HUES6 (cell line): ENCODE results near the gene RETREG2.
"Not testable (repeated sequence)": the region's sequence is repeated elsewhere in the genome, so short reads cannot be mapped to it uniquely, and the experiment has no call there.

Experiments used
- H3K27ac ChIP-seq: 2 replicates; pipeline ENCODE4 v1.7.0; 2013; ENCODE audit warnings: low read depth, mild to moderate bottlenecking, low read length, inconsistent platforms
- H3K27me3 ChIP-seq: 2 replicates; pipeline ENCODE4 v1.6.1; 2013; ENCODE audit warnings: low read length; ENCODE audit not compliant: control insufficient read depth, insufficient read depth
- H3K36me3 ChIP-seq: 2 replicates; pipeline ENCODE4 v1.6.1; 2013; ENCODE audit warnings: low read length; ENCODE audit not compliant: control insufficient read depth, insufficient read depth
- H3K4me1 ChIP-seq: 2 replicates; pipeline ENCODE4 v1.6.1; 2013; ENCODE audit warnings: low read length; ENCODE audit not compliant: control insufficient read depth, insufficient read depth
- H3K4me3 ChIP-seq: 2 replicates; pipeline ENCODE4 v1.5.1; 2013; ENCODE audit warnings: low read depth, low read length
- H3K9ac ChIP-seq: one replicate; pipeline ENCODE4 v1.6.1; 2013; ENCODE audit warnings: mild to moderate bottlenecking, low read length
- H3K9me3 ChIP-seq: 2 replicates; pipeline ENCODE4 v1.6.1; 2013; ENCODE audit warnings: low read depth, low read length; ENCODE audit not compliant: control insufficient read depth, insufficient read depth

Gene RETREG2

GRCh38 chr2:219199470-219200211 lies 21.6 kb downstream of the RETREG2 start:
- no peaks in the 10 kb centered on the region for H3K4me1 ChIP-seq
- H3K27me3 ChIP-seq, result no peaks in the 10 kb centered on the region
- no peak overlapping the region for H3K27ac ChIP-seq
- no peak overlapping the region for H3K9ac ChIP-seq
- H3K9me3 ChIP-seq, result 0 out of 2 replicates have a peak, but pooled peaks cover 2% of the 10 kb centered on the region
- no peak overlapping the region for H3K4me3 ChIP-seq
- no peaks in the 10 kb centered on the region for H3K36me3 ChIP-seq

DNA sequence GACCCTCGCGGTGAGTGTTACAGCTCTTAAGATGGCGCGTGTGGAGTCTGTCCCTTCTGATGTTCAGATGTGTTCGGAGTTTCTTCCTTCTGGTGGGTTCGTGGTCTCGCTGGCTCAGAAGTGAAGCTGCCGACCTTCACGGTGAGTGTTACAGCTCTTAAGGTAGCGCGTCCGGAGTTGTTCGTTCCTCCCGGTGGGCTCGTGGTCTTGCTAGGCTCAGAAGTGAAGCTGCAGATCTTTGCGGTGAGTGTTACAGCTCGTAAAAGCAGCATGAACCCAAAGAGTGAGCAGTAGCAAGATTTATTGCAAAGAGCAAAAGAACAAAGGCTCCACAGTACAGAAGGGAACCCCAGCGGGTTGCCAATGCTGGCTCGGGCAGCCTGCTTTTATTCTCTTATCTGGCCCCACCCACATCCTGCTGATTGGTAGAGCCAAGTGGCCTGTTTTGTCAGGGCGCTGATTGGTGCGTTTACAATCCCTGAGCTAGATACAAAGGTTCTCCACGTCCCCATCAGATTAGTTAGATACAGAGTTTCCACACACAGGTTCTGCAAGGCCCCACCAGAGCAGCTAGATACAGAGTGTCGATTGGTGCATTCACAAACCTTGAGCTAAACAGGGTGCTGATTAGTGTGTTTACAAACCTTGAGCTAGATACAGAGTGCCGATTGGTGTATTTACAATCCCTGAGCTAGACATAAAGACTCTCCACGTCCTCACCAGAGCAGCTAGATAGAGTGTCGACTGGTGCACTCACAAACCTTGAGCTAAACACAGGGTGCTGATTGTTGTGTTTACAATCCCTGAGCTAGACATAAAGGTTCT lies 22.6 kb downstream of the RETREG2 start:
- not testable (repeated sequence) for H3K9ac ChIP-seq, H3K4me3 ChIP-seq, H3K4me1 ChIP-seq, H3K36me3 ChIP-seq, H3K9me3 ChIP-seq, H3K27ac ChIP-seq, H3K27me3 ChIP-seq

DNA sequence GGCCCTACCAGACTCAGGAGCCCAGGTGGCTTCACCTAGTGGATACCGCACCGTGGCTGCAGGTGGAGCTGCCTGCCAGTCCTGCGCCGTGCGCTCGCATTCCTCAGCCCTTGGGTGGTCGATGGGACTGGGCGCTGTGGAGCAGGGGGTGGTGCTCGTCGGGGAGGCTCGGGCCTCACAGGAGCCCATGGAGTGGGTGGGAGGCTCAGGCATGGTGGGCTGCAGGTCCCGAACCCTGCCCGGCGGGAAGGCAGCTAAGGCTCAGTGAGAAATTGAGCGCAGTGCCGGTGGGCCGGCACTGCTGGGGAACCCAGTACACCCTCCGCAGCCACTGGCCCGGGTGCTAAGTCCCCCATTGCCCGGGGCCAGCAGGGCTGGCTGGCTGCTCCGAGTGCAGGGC lies 23.3 kb downstream of the RETREG2 start:
- not testable (repeated sequence) for H3K9ac ChIP-seq, H3K9me3 ChIP-seq, H3K4me3 ChIP-seq, H3K36me3 ChIP-seq, H3K4me1 ChIP-seq, H3K27ac ChIP-seq, H3K27me3 ChIP-seq

DNA sequence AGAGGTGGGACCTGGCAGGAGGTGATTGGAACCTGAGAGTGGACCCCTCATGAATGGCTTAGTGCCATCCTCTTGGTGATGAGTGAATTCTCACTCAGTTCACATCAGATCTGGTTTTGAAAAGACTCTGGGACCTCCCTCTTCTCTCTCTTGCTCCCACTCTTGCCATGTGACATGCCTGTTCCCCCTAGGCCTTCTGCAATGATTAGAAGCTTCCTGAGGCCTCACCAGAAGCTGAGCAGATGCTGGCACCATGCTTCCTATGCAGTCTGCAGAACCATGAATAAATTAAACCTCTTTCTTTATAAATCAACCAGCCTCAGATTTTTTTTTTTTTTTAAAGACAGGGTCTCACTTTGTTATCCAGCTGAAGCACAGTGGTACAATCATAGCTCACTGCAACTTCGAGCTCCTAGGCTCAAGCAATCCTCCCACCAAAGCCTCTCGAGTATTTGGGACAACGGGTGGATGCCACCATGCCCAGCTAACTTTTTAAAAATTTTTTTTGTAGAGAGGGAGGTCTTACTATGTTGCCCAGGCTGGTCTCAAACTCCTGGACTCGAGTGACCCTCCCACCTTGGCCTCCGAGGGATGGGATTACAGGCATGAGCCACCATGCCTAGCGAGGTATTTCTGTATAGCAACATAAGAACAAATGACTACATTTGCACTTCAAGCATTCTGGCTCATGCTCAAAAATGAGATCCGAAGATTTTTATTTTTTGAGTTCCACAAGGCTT lies 26.5 kb downstream of the RETREG2 start:
- Histone ChIP-seq H3K9me3 (0 out of 2 replicates have a peak, but pooled peaks cover 2% of the 10 kb centered on the region), H3K4me1 (peaks cover 8% of the 10 kb centered on the region), H3K9ac (no peak overlapping the region), H3K27ac (no peak overlapping the region), H3K27me3 (no peaks in the 10 kb centered on the region), H3K36me3 (peaks cover 21% of the 10 kb centered on the region), H3K4me3 (no peak overlapping the region)

DNA sequence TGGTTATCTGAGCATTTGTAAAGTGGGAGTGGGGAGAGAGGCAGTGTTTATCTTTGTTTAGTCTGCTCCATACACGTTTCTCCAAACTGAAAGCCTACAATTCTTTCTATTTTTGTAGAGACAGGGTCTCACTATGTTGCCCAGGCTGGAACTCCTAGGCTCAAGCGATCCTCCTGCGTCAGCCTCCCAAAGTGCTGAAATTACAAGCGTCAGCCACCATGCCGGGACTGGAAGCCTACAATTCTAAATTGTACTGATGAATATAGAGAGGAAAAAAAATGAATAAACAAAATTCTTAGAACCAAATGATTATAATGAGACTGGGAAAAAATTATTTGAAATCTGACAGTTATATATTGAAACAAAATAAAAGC lies 27.1 kb downstream of the RETREG2 start:
- Histone ChIP-seq H3K27me3 (no peaks in the 10 kb centered on the region), H3K9ac (no peak overlapping the region), H3K9me3 (0 out of 2 replicates have a peak, but pooled peaks cover 2% of the 10 kb centered on the region), H3K27ac (no peak overlapping the region), H3K4me3 (no peak overlapping the region), H3K4me1 (peaks cover 8% of the 10 kb centered on the region), H3K36me3 (peaks cover 27% of the 10 kb centered on the region)

- H3K27ac ChIP-seq, result no peak overlapping the region
- peak overlapping the region; percentile 78 for H3K4me3 ChIP-seq
- H3K9ac ChIP-seq, result peak overlapping the region; percentile 55
- H3K9me3 ChIP-seq, result 0 out of 2 replicates have a peak, but pooled peaks cover 2% of the 10 kb centered on the region
- peaks cover 8% of the 10 kb centered on the region for H3K4me1 ChIP-seq
- H3K36me3 ChIP-seq, result peaks cover 35% of the 10 kb centered on the region
- no peaks in the 10 kb centered on the region for H3K27me3 ChIP-seq
These were observed 27.9 kb downstream of the RETREG2 start for GRCh38 chr2:219205981-219206327.

DNA sequence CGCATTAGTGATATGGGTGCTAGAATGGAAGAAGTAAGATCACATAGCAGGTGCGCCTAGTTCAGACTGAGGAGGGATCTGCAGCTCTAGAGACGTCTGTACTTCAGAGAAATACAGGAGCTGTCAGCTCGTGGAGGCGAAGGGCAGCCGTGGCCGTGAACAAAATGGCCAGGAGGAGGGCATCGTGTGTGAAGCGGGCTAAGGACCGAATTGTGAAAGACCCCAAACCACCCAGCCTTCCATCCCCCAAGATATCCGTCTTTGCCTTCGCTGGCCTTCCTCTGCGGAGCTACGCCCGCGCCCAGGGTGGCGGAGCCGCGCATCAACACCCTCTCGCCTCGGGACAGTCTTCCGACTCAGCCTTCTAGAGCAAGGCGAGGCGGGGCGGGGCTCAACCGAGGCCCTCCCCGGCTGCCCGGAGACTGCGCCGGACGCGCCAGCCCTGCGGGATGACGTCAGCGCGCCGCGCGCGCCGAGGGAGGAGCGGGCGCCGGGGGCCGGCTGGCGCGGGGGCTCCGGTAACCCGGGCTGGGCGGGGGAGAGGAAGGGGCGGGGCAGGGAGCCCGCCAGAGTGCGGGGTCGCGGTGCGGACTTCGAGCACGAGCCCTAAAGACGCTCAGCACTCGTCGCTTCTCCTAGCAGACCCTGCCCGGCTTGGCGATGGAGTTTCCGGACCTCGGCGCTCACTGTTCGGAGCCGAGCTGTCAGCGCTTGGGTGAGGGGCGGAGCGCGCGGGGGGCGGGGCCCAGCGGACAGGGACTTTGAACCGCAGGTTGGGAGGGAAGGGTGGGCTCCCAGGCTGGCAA lies 28.5 kb downstream of the RETREG2 start, which contains the start of gene ZFAND2B:
Gene ZFAND2B, plus strand, starts transcription at position 455 of the 806 bp plus-strand sequence. Its CDS starts 206 bp downstream, at position 661.
- Histone ChIP-seq H3K27ac (no peak within 1 kb of the TSS), H3K4me3 (peak within 1 kb of the TSS; percentile 78), H3K9ac (peak within 1 kb of the TSS; percentile 55), H3K4me1 (peaks cover 8% of the 10 kb centered on the region), H3K27me3 (no peaks in the 10 kb centered on the region), H3K36me3 (peaks cover 38% of the 10 kb centered on the region), H3K9me3 (0 out of 2 replicates have a peak, but pooled peaks cover 2% of the 10 kb centered on the region)

DNA sequence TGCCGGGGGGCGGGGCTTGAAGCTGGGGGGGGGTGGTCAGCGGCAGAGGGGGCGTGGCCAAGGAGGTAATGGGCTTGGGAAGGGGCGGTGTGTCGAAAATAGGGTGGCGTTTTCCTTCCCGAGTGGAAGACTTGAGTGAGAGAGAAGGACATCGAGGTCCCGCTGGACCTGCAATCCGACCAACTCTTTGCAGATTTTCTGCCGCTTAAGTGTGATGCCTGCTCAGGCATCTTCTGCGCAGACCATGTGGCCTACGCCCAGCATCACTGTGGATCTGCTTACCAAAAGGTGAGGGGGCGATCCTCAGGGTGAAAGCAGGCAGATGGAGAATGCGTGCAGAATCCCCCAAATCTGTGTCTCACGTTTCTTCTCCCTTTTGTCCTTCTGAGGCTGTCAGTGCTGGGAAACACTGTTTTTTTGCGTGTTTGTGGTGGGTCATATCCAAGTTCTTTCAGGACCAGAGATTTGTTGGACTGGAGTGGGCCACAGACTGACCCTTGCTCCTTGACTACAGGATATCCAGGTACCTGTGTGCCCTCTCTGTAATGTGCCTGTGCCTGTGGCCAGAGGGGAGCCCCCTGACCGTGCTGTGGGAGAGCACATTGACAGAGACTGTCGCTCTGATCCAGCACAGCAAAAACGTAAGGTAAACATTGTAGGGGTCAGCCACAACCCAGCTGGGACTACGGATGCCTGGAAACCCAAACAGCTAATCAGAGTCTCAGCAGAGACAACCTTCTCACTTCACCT lies 29.2 kb downstream of the RETREG2 start:
- Histone ChIP-seq H3K9ac (peak overlapping the region; percentile 28), H3K36me3 (peaks cover 41% of the 10 kb centered on the region), H3K4me3 (peak overlapping the region; percentile 78), H3K27ac (no peak overlapping the region), H3K4me1 (peaks cover 8% of the 10 kb centered on the region), H3K9me3 (0 out of 2 replicates have a peak, but pooled peaks cover 2% of the 10 kb centered on the region), H3K27me3 (no peaks in the 10 kb centered on the region)

GRCh38 chr2:219207884-219208740 lies 30.0 kb downstream of the RETREG2 start:
- H3K4me3 ChIP-seq, result no peak overlapping the region
- 0 out of 2 replicates have a peak, but pooled peaks cover 2% of the 10 kb centered on the region for H3K9me3 ChIP-seq
- H3K27me3 ChIP-seq, result no peaks in the 10 kb centered on the region
- peaks cover 49% of the 10 kb centered on the region for H3K36me3 ChIP-seq
- H3K9ac ChIP-seq, result peak overlapping the region; percentile 1
- no peak overlapping the region for H3K27ac ChIP-seq
- peaks cover 8% of the 10 kb centered on the region for H3K4me1 ChIP-seq
